Stimulated activated naive B cell treated with anti-CD40 and anti-IgM and Interleukin-4, amounts not matched to agents 10 μg/mL and 1 μg/mL and 100 μg/mL, for 72 hours (primary cell): ENCODE measurements around the gene TMEM260.
"Not testable (repeated sequence)": the region's sequence is repeated elsewhere in the genome, so short reads cannot be mapped to it uniquely, and the experiment has no call there.

Source experiments
- ATAC-seq, 2 donors: fragments of 150-1000 bp; cut with Tn5 transposase; replicated peaks; 2 replicates each; pipeline ENCODE4 v1.10.0; 2021; ENCODE audit warnings: moderate library complexity in 1 of 2
- DNase-seq: peaks from one replicate; pipeline ENCODE4 v3.0.0; 2021
- H3K27ac Mint-ChIP-seq: one replicate; pipeline ENCODE4 v1.8.0; 2022; ENCODE audit warnings: mild to moderate bottlenecking, mixed read lengths
- H3K27me3 Mint-ChIP-seq, 2 donors: one replicate each; pipeline ENCODE4 v1.8.0; 2022; ENCODE audit warnings: mixed read lengths in 2 of 2
- H3K36me3 Mint-ChIP-seq, 2 donors: one replicate each; pipeline ENCODE4 v1.8.0; 2022; ENCODE audit warnings: mixed read lengths in 2 of 2, mild to moderate bottlenecking in 1 of 2
- H3K4me1 Mint-ChIP-seq, 2 donors: one replicate each; pipeline ENCODE4 v1.8.0; 2022; ENCODE audit warnings: mixed read lengths in 2 of 2, mild to moderate bottlenecking in 1 of 2
- H3K4me3 Mint-ChIP-seq, 2 donors: one replicate each; pipeline ENCODE4 v1.8.0; 2022; ENCODE audit warnings: mild to moderate bottlenecking in 2 of 2, mixed read lengths in 2 of 2, moderate library complexity in 1 of 2
- H3K9me3 Mint-ChIP-seq, 2 donors: one replicate each; pipeline ENCODE4 v1.8.0; 2022; ENCODE audit warnings: mixed read lengths in 2 of 2, mild to moderate bottlenecking in 1 of 2

The TMEM260 gene

DNA sequence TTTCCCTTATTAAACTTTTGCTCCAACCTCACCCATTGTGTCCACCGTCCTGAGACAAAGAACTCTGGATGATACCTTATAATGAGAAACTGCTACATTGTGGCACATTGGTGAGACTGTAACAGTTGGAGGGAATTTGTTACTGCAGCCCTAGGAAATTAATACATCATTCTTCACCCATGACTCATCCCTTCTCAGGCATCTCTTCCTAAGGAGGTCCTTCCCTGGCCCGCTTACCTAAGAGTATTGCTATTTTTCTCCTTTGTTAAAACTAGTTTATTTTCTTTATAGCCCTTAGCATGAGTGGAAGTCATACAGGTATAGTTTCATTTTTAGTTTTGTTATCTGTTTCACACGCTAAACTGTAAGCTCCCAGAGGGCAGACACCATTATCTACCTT is 87.1 kb downstream of the TMEM260 start:
- ATAC-seq, result no peak
- Mint-ChIP-seq H3K27ac (no peak overlapping the region), H3K36me3 (peaks cover 6 to 14% of the 10 kb centered on the region in 2 donors), H3K4me3 (no peak overlapping the region), H3K4me1 (no peaks in the 10 kb centered on the region), H3K9me3 (peaks cover 6 to 8% of the 10 kb centered on the region in 2 donors), H3K27me3 (peaks cover 0 to 5% of the 10 kb centered on the region in 2 donors)
- no peak for DNase-seq

DNA sequence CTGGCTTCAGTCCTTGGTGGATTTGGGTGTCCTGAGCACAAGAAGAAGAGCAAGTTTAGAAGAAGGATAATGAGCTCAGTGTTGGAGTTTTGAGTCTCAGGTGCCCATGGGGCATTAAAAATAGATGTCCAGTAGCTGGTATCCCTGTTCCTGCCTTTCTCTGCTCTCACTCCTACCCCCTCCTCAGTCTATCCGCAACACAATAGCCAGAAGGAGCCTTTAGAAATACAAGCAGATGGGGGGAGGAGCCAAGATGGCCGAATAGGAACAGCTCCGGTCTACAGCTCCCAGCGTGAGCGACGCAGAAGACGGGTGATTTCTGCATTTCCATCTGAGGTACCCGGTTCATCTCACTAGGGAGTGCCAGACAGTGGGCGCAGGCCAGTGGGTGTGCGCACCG is 87.7 kb downstream of the TMEM260 start:
- H3K27me3 Mint-ChIP-seq, H3K4me1 Mint-ChIP-seq, H3K4me3 Mint-ChIP-seq, H3K27ac Mint-ChIP-seq, H3K9me3 Mint-ChIP-seq, ATAC-seq, DNase-seq: not testable (repeated sequence)
- peaks cover 6 to 12% of the 10 kb centered on the region in 2 donors for H3K36me3 Mint-ChIP-seq

DNA sequence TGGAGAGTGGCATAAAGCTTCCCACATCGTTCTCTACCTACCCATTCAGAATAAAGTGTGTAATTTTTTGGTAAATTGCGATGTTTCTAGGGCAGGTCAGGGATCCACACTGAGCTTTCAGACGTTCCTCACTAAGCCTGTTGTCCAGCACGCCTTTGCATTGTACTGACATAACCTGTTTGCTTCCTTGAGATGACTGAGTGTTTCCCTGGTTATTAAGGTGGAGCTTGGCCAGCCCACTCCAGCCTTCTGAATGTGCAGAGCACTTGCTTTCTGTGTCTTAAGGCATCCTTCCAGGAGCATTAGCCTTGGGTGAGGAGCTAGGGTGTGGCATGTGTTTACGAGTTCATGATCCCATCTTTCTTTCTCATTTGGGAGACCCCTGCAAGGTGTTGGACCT is 96.4 kb downstream of the TMEM260 start:
- DNase-seq, result no peak
- no peaks in the 10 kb centered on the region for H3K36me3 Mint-ChIP-seq
- no peak for ATAC-seq
- H3K27me3 Mint-ChIP-seq, result no peaks in the 10 kb centered on the region
- peaks cover 0 to 7% of the 10 kb centered on the region in 2 donors for H3K9me3 Mint-ChIP-seq
- H3K27ac Mint-ChIP-seq, result no peak overlapping the region
- no peak overlapping the region for H3K4me3 Mint-ChIP-seq
- no peaks in the 10 kb centered on the region for H3K4me1 Mint-ChIP-seq

DNA sequence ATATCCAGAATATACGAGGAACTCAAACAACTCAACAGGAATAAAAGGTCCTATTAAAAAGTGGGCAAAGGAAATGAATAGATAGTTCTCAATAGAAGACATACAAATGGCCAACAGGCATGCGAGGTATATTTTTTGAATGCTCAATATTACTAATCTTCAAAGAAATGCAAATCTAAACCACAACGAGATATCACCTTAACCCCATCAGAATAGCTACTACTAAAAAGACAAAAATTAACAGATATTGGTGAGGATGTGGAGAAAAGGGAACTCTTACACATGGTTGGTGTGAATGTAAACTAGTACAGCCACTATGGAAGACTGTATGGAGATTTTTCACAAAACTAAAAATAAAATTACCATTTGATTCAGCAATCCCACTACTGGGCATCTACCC is 99.2 kb downstream of the TMEM260 start:
- Mint-ChIP-seq H3K9me3 (peaks cover 0 to 3% of the 10 kb centered on the region in 2 donors), H3K4me1 (no peaks in the 10 kb centered on the region), H3K4me3 (no peak overlapping the region), H3K36me3 (no peaks in the 10 kb centered on the region), H3K27ac (no peak overlapping the region), H3K27me3 (peaks cover 0 to 5% of the 10 kb centered on the region in 2 donors)
- ATAC-seq (no peak), DNase-seq (no peak)

DNA sequence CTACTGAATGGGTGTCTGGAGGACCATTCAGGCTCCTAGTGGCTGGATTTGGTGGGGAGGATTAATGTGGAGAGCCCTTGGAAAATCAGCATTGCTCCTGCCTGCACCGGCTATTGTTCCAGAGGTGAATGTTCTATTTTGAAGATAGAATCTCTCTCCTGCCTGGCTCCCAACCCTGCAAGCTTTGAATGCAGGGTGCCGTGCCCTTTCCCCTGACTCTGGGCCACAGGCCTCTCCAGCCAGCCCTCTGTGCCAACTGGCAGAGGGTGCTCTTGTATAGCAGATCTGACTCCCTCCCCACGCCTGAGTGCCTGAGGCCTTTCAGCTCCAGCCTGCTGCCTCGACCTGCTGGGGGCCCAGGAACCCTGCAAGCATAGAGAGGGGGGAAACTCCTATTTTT is 106.8 kb downstream of the TMEM260 start:
- no peak overlapping the region for H3K27ac Mint-ChIP-seq
- DNase-seq (no peak), ATAC-seq (no peak)
- no peak overlapping the region for H3K4me3 Mint-ChIP-seq
- peaks cover 0 to 5% of the 10 kb centered on the region in 2 donors for H3K27me3 Mint-ChIP-seq
- H3K4me1 Mint-ChIP-seq, result no peaks in the 10 kb centered on the region
- H3K36me3 Mint-ChIP-seq, result no peaks in the 10 kb centered on the region
- peaks cover 0 to 2% of the 10 kb centered on the region in 2 donors for H3K9me3 Mint-ChIP-seq

DNA sequence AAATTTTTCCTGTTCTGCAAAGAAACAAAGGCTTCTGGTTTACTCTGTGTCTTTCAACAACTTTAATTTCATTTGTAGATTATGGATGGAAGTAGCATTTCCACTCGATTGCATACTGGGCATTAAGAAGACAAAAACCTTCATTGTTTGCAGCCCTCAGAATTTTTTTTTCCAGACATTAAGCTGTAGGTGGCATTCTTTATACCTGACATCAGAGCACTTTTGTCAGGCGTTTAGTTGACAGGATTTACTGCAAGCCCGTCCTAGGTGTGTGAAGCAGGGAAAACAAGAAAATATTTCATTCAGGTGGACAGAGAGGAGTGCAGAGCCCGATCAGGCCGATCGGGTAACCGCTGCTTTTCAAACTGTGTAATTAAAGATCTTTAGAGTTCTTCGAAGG is 107.5 kb downstream of the TMEM260 start:
- Mint-ChIP-seq H3K27me3 (peaks cover 0 to 5% of the 10 kb centered on the region in 2 donors), H3K4me3 (no peak overlapping the region), H3K27ac (no peak overlapping the region), H3K36me3 (no peaks in the 10 kb centered on the region), H3K4me1 (no peaks in the 10 kb centered on the region), H3K9me3 (peaks cover 0 to 2% of the 10 kb centered on the region in 2 donors)
- ATAC-seq (no peak), DNase-seq (no peak)

DNA sequence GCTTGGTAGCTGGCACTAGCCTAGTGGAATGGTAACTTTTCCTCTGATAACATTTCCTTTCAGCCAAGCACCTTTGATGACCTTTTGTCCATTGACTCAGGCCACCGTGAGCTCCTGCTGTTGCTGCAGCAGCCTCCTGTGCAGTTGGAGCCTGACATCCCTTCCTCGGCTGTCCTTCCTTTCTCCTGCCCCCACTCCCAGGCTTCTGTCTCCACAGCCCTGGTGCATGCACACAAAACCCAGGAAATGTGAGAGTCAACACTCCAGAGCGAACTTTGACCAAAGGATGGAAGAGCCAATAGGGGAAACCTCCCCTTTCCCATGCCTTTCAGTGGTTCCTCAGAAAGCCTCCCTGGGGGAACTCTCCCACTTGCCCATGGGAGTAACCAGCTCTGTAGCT is 115.0 kb downstream of the TMEM260 start:
- Mint-ChIP-seq H3K27me3 (peaks cover 5 to 17% of the 10 kb centered on the region in 2 donors), H3K27ac (no peak overlapping the region), H3K9me3 (no peaks in the 10 kb centered on the region), H3K36me3 (no peaks in the 10 kb centered on the region), H3K4me3 (no peak overlapping the region), H3K4me1 (no peaks in the 10 kb centered on the region)
- no peak for DNase-seq
- ATAC-seq, result no peak

DNA sequence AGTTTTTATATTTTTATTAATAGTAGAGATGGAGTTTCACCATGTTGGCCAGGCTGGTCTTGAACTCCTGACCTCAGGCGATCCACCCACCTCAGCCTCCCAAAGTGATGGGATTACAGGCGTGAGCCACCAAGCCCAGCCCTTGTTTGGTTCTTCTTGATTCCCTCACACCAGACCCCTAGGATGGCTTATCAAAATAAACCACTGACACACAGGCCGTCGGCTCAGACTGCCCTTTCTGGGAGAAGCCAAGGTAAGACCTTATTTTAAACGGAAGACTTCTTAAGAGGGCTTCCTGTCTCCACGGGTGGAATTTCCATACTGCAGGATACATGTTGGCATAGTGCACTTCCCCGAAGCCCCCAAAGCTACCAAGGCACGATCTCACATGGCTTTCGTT is 115.6 kb downstream of the TMEM260 start:
- H3K27me3 Mint-ChIP-seq, result peaks cover 5 to 17% of the 10 kb centered on the region in 2 donors
- H3K4me1 Mint-ChIP-seq, H3K36me3 Mint-ChIP-seq, DNase-seq, H3K4me3 Mint-ChIP-seq, ATAC-seq, H3K9me3 Mint-ChIP-seq, H3K27ac Mint-ChIP-seq: not testable (repeated sequence)
